DMS114 treated with DMSO at 0.1 percent for 48 hours (cell line): ENCODE measurements around the gene PEX11A.

Source experiments
- DNase-seq: peaks from one replicate; lab custom pipeline; 2025; ENCODE audit not compliant: unreplicated experiment; lab: John Stamatoyannopoulos, UW

The PEX11A gene

DNA sequence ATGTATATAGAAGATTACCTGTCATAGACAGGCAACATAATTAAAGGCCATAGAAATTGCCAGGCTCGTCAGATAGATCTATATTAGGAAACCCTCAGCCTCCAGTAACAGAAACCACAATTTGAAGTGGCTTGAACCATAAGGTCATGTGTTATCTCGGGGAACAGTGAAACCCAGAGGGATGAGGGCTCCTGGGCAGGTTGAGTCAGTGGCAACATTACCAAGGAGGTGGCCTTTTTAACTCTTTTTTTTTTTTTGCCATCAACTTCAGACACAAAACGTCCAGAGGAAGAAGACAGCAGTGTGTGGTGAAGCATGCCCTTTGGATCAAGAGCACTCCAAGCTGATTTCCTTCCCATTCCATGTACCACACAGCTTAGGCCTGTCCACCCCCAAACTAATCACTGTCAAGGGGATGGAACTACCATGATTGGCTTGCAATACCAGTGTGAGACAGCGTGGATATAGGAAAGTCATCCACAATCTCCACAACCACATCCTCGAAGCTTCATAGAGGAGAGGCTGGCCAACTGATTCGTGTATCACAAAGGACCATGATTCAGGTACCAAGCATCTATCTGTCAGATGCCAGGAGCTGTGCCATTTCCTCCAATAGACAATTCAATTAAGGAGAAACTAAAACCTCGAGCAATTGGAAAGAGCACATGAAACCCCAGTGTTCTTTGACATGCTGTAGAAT is 34.3 kb downstream of the PEX11A start:
- no peak for DNase-seq

DNA sequence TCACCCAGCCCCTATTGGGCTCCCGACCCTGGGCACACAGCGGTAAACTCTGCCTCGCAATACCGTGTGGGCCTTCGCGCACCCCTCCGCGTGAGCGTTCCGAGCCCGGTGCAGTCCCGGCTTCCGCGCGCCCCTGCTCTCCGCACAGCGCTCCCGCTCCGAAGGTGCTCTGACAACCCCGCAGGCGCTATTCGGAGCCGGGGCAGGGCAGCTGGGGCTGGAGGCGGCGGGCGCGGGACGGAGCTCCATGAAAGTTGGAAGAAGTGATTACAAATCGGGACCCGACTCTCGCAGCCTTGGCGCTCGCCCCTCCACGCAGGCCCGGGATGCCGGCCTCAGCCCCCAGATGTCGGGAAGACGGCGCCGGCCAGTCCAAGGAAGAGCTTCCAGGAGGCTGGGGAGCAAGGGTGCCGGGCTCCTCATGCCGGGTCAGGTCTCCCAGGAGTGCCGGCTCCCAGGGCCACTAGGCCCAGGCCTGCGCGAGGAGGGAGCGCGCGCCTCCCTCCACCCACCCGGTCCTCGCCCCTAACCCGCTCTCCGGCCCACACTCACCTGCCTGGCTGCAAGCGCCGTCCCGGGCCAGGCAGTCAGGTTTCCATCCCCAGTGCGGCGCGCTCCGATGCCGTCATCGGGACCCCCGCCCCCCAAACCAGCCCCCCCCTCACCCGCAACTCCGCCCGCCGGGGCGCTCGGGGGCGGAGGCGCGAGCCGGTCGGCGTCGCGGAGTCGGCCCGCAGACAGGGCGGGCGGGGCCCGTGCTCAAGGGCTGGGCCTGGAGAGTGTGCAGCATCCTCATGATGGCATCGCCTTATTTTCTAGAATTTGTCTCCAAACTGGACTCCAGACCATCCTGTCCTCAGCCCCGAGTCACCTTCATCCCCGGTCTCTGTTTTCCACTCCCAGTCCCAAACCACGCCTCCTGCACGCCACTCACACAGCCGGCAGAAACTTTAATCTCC is 35.4 kb downstream of the PEX11A start, which contains the start of gene KIF7:
Gene KIF7, minus strand, starts transcription at position 621 of the 959 bp plus-strand sequence. CDS start 2,537 bp downstream, outside the sequence.
- DNase-seq: peak; percentile 45

DNA sequence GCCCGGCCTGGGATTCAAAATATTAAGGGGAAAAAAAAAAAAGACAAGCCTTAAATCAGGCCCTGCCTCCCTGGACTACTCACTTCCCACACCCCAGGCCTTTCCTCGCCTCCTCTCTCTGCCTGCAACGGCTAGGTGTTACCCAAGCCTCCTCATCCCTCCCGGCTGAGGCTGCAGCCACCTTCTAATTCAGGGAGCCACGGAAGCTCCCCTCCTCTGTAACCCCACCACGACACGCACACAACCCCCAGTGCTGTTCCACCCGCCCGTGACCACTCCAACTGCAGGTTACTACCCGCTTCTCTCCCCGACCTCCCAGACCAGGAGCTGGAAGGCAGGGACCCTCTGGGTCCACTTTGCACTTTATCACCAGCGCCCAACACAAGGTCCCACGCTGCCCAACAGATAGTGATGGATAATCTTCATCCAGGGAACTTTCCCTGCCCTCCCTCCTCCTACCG is 36.2 kb downstream of the PEX11A start:
- DNase-seq: no peak

DNA sequence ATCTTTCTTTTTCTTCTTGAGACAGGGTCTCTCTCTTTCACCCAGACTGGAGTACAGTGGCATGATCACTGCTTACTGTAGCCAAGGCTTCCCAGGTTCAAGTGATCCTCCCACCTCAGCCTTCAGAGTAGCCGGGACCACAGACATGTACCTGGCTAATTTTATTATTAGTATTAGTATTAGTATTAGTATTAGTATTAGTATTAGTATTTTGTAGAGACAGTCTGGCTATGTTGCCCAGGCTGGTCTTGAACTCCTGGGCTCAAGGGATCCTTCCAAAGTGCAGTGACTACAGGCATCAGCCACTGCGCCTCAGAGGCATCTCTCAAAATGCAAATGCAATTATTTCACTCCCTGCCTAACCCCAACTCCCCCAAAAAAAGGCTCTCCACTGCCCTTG is 37.0 kb downstream of the PEX11A start:
- DNase-seq: no peak

DNA sequence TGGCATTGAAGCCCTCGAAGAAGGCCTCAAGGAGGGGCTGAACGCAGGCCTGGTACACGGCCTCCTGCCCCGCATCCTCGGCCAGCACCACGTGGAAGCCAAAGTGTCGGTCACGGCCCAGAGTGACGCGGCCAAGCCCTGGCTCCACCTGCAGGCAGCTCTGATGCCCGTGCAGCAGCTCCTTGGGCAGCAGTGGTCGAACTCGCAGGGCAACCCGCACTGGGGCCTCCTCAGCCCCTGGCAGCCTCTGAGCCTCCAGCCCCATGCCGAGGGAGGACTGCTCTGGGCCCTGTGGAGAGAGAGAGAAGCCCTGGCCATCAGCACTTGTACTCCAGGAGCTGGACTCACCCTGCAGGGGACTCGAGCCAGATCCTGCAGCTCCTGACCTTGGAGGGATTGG is 37.9 kb downstream of the PEX11A start:
- no peak for DNase-seq

DNA sequence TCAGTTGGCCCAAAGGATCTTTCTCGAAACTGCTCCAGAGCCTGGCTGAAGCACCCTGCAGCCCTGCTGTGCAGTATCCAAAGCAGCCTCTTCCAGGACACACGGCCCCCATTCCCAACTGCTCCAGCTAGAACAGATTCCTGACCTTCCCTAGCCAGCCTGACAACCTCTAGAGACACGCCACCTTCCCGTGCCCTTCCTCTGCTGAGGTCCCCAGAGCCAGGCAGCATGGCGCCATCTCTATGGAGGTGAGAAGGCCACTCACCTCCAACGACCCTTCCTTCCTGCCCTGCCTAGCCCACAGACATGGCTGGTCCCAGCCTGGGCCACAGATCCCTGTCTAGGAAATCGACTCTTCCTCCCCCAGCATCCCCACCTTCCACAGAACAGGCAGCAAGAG is 38.4 kb downstream of the PEX11A start:
- DNase-seq: no peak

DNA sequence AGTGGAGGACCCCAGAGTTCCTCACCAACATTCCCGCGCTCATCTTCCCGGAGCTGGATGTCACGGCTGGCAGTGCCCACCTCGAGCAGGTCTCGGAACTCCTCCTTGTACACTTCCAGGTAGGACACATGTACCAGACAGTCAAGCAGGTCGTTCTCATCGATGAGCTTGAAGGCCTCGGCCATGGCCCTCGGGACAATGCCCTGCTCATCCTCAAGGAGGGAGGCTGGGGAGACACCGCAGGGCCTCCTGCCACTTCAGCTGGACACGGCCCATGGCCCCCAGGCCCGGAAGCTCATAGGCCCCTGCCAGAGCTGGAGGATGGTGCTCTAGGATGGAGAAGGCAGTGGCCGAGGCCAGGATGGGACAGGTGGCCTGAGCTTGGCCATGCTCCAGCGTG is 40.8 kb downstream of the PEX11A start:
- no peak for DNase-seq

DNA sequence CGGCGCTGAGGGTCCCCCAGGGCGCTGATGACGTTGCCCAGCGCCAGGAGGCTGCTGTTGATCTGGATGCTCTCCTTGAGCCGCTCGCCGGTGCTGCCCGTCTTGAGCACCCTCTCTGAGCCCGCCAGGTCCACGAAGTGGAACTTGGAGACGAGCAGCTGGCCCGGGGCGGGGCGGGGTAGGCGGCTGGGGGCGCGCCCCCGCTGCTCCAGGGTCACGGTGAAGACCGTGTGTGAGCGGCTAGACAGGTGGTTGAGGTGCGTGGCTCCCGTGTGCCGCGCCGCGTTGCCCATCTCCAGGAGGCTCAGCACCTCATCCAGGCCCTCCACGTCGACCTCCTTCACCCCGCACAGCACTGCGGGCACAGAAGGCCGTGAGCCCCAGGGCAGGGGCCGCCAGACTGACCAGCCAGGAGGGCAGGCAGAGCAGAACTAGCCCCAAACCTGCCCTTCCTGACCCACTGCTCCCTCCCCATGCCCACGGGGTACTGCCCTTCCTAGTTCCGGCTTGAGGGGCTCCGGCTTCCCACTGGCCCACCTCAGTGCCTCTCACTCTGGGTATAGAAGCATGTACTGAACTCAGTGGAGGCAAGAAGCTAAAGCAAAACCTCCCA is 41.4 kb downstream of the PEX11A start:
- no peak for DNase-seq

DNA sequence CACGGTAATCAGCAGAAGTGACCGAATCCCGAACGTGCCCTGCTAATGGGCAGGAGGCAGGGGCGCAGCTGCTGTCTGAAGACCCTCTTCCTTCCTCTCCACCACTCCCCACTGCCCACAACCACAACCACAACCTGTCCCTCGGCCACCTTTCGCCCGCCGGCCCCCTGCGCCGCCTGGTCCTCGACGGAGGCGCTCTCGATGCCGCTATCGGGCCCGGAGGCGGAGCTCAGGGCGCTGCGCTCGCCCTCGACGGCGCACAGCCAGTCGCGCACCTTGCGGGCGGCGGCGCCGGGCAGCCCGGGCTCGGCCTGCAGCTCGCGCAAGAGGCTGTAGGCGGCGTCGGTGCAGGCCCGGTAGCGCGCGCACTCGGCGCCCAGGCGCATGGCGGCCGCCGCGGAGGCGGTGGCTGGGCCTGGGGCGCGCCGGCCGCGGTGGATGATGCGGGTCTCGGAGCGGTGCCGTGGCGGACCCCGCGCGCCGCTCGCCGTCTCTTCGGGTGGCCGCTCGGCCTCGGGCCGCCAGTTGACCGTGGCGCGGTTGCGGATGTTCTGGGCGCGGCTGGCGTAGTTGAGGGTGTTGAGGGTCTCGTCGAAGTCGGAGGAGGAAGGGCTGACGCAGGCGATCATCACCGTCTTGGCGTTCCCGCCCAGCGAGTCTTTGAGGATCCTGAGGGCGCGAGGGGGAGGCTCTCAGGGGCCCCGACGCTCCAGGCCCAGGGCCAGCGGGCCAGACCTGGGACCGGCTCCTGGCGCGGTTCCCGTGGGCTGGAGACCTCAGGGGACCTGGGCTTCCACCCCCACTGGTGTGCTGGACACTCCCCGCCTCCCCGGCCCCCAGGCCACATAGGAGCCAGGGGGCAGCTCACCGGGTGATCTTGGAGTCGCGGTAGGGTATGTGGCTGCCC is 42.2 kb downstream of the PEX11A start:
- DNase-seq: no peak

DNA sequence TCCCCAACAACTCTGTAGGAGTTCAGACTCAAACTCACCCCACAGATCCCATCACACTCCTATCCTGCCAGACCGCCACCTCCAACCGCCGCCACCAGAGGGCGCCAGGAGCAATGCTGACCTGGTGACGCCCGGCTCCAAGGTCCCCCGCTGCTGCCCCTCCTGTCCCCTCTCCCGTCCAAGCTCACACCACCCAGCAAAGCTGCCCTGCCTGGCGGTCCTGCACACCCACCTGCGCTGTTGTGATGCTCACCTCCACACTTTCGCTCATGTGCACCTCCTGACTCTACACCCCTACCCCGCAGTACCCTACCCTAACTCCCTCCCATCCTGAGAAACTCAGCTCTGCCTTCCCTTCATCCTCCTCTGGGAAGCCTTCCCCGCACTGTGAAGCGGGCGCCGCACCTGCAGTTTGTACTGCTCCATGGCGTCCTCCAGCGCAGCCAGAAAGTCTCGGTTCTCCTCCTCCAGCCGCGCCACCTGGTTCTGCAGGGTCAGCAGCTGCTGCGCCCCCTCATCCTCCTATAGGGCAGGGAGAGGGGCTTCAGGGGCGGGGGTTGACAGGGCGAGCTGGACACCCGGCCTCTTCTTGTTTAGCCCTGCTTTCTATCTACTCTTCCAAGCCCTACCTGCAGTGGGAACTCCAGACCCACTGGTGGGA is 43.2 kb downstream of the PEX11A start:
- DNase-seq: peak; percentile 36

DNA sequence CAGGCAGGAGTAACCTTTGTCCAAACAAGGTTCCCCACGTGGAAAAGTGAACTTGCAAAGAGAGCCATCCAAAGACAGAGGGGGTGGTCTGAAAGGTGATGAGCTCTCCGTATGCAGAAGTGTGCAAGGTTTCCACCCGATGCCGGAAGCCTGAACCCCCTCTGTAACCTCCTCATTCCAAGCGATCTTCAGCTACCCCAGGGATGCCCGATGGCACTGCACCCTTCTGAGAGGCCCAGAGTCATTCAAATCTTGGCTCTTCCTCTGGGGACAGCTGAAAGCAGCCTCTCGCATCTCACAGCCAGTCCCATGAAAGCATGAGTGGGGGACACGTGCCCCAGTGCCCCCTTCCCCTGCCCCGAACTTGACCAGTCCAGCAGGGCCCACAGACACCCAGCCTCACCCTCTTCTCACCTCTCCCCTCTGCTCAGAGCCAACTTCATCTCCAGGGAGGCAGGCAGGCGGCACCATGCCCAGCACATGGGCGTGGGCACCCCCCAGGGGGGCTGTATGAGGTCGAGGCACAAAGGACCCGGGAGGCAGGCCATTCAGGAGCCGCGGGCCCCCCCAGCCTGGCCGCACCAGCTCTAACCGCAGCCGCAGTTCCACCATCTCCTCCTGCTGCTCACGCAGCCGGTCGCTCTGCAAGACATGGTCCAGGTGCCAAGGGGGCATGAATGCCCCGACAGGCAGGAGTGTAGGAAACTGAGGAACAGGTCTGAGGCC is 44.0 kb downstream of the PEX11A start:
- DNase-seq: no peak

DNA sequence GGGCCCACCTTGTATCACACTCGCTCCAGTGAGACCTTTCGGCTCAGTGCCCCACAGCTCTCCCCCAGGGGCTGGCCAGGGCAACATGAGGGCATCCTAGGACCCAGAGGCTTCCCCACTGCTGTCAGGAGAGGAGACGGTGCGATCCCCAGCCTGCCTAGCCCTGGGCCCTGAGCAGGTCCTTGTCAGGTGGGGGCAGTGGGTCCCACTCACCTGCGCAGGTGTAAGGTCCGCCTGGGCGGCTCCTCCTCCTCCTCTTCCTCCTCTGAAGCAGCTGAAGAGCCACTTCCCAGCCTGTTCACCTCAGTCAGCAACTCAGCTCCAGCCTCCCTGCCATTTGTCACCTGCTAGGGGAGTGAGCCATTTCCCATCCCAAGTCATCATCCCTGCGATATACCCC is 44.9 kb downstream of the PEX11A start:
- no peak for DNase-seq

DNA sequence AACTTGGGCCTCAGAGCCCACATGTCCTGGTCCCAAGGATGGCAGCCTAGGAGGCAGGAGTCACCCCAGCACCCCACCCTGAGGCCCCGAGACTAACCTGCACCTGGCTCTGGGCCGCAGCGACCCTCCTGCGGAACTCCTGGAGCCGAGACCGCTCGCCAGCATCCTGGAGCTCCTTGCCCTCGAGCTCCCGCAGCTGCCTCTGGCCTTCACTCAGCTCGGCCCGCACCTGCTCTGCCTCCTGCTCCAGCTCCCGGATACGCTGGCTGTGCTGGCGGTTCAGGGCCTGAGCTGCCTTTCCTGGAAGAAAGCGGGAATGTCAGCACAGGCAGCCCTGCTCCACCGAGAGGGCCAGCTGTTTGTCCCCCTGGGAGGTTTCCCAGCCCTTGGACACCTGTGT is 48.4 kb downstream of the PEX11A start:
- no peak for DNase-seq

DNA sequence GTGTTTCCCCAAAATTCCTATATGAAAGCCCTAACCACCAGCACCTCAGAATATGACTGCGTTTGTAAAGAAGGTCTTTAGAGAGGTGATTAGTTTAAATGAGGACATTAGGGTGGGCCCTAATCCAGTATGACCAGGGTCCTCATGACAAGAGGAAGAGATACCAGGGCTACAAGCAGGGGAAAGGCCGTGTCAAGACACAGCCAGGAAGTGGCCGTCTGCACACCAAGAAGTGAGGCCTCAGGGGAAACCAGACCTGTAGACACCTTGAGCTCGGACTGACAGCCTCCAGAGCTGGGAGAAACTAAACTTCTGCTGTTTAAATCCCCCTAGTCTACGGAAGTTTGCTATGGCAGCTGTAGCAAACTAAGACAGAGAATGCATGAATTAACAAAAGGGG is 49.5 kb downstream of the PEX11A start:
- no peak for DNase-seq

DNA sequence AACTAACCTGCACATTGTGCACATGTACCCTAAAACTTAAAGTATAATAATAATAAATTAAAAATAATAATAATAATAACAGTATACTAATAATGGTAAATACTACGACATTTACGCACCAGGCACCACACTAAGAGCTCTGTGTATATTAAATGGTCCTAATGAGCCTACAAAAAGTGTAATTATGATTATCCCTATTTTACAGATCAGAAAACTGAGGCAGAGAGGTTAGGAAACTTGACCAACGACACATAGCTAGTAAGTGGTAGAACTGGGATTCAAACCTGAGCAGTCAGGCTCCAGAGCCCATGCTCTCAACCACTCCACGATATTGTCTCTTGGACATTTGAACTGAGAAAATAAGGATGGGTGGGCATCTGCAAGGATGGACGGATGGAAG is 50.3 kb downstream of the PEX11A start:
- DNase-seq: no peak

DNA sequence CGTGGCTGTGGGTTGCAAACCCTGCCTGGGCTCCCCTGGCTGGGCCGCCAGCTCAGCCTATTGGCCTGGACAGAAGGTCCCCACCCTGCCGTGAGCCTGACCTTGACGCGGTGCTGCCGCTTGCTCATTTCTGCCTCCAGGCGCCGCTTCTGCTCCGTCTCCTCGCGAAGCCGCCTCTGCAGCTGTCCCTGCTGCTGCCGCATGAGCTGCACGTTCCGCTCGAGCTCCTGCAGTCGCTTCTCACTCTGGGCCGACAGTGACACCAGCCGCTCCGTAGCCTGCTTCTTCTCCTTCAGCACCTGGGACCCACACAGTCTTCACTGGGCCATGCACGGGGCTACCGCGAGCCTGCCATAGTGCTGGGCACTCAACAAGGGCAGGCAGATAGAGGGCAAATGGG is 57.0 kb downstream of the PEX11A start:
- no peak for DNase-seq

DNA sequence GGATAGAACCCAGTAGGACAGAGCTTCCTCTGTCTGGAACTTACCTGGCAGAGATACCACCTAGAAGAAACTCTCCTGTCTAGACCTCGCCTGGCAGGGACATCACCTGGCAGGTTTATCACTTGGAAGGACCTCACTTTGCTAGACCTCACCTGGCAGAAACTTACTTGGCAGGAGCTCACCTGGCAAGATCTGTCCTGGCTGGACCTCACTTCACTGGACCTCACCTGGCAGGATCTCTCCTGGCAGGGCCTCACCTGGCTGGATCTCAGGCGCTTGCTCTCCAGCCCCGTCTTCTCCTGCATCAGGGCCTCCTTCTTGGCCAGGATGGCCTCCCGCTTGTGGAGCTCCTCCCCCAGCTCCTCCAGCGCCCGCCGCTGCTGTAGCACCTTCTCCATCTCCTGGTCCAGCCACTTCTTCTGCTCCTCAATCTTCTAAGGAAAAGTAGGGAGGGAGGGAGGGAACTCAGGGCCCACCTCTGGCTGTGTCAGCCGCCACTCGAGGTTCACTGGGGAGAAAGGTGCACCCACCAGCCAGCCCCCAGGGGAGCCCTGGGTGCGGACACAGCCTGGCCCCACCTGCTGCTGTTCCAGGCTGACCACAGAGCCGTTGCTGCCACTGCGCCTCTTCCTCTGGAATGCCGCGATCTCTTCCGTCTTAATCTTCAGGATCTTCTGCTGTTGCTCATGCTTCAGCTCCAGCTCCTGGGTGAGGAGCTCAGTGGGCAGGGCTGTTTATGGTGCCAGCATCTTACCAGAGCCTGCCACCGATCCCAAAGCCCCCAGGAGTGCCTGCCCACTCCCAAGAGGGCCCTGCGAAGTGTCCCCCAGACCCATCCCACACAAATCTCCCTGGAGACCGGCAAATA is 57.8 kb downstream of the PEX11A start:
- DNase-seq: no peak

DNA sequence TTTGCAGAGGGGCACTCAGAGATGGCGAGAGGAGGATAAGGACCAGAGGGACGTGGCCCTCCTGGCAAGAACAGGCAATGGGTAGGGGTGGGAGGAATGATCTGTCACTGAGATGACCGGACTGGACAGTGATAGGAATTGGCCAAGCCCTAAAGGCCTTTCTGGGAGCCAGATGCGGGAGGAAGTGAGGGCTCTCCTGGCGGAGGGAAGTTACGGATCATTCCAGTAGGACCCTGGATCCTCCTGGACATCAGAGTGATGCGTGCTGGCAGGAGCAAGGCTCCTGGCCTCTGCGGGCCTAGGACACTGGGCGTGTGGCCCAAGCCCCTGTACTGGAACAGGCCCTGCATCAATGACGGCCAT is 58.7 kb downstream of the PEX11A start:
- no peak for DNase-seq
